ENCODE results near the gene DGCR8.

- no peak for TF ChIP-seq OSR1 (CRISPR knock-in tag; IDR thresholded peaks at IDR 0.05)
- no peak for TF ChIP-seq ARNTL (CRISPR knock-in tag; IDR thresholded peaks at IDR 0.05; ENCODE audit: borderline replicate concordance, low read depth)
- TF ChIP-seq PPARA (CRISPR knock-in tag; IDR thresholded peaks at IDR 0.05; ENCODE audit: borderline replicate concordance), result no peak
- TF ChIP-seq, protein P1, sequence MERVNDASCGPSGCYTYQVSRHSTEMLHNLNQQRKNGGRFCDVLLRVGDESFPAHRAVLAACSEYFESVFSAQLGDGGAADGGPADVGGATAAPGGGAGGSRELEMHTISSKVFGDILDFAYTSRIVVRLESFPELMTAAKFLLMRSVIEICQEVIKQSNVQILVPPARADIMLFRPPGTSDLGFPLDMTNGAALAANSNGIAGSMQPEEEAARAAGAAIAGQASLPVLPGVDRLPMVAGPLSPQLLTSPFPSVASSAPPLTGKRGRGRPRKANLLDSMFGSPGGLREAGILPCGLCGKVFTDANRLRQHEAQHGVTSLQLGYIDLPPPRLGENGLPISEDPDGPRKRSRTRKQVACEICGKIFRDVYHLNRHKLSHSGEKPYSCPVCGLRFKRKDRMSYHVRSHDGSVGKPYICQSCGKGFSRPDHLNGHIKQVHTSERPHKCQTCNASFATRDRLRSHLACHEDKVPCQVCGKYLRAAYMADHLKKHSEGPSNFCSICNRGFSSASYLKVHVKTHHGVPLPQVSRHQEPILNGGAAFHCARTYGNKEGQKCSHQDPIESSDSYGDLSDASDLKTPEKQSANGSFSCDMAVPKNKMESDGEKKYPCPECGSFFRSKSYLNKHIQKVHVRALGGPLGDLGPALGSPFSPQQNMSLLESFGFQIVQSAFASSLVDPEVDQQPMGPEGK (CRISPR knock-in tag; IDR thresholded peaks at IDR 0.05; ENCODE audit: borderline replicate concordance), result no peak
- TF ChIP-seq CREB5 (CRISPR knock-in tag; IDR thresholded peaks at IDR 0.05; ENCODE audit: low read depth), result no peak
- TF ChIP-seq POU6F1 (CRISPR knock-in tag; IDR thresholded peaks at IDR 0.05; ENCODE audit: borderline replicate concordance, low read depth), result no peak
- no peak for TF ChIP-seq RARB (CRISPR knock-in tag; IDR thresholded peaks at IDR 0.05)
- no peak for TF ChIP-seq ISL1 (CRISPR knock-in tag; IDR thresholded peaks at IDR 0.05)
- TF ChIP-seq ESRRG (CRISPR knock-in tag; IDR thresholded peaks at IDR 0.05), result no peak
- TF ChIP-seq ZNF8 (CRISPR knock-in tag; IDR thresholded peaks at IDR 0.05), result no peak
- no peak for TF ChIP-seq TCF4 (CRISPR knock-in tag; IDR thresholded peaks at IDR 0.05; ENCODE audit: borderline replicate concordance)
- no peak for TF ChIP-seq TOX (CRISPR knock-in tag; IDR thresholded peaks at IDR 0.05; ENCODE audit: borderline replicate concordance)
These were observed 29.6 kb downstream of the DGCR8 start for GRCh38 chr22:20109411-20110358.

Data from SK-N-SH treated with all-trans-retinoic acid at 6 μM for 48 hours (cell line).